SK-MEL-5 (cell line): Measurements from ENCODE around the gene OVCA2. TPM values are rescaled to one million over a fixed set of nuclear protein-coding genes. Genes with fewer than 3 reads are reported as not detected.

ENCODE experiments used
- DNase-seq: peaks from one replicate; pipeline ENCODE4 v3.0.0-alpha.2; 2016; ENCODE audit warnings: low read depth, low spot score
- in situ Hi-C: cut with HindIII; loops from 2 replicates; pipeline ENCODE4 v1.10.0; 2016; ENCODE audit warnings: low sequenced_read_pairs, high pct_unique_total_duplicates, low pct_unique_long_range_greater_than_20kb
- total RNA-seq: library from RNA; depleted of rRNA; stranded (reverse); fragments of >200 nt; shearing (Covaris generic); gene quantifications from 2 replicates; pipeline ENCODE4 v1.2.3, GENCODE V29; 2014

OVCA2 gene
- total RNA-seq, 1 experiment from 2014 or later: 74.9 TPM

DNA sequence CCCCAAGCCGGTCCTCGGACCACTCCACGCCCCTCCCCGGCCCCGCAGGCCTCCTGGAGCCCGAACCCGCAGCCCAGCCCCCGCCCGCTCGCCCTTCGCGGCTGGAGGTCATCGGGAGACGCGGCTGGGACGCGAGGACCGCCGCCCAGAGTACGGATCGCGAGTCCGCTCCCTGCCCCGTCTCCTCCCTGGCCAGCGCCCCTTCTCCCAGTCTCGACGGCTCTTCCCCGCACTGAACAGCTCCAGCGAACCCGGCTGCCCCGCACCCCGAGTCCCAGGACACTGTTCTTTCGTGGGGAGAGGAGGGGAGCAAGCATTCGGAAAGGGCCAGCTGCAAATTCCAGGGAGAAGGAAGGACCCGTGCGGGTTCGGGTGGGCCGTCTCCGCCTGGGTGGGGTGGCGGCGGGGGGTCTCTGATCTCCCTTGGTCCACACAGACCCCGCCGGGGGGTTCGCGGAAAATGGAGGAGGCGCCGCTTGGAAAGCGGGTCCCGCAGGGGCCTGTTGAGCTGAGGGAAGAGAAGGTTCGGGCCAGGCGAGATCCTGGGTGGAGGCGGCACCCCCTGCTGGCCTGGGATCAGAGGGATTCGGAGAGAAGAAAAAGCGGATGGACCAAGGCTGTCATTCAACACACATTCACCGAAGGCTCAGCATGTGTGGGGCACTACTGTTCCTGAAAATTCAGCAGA, 16.1 kb upstream of the OVCA2 start:
- in situ Hi-C loops: no loop called here
- DNase-seq: peak; percentile 81

DNA sequence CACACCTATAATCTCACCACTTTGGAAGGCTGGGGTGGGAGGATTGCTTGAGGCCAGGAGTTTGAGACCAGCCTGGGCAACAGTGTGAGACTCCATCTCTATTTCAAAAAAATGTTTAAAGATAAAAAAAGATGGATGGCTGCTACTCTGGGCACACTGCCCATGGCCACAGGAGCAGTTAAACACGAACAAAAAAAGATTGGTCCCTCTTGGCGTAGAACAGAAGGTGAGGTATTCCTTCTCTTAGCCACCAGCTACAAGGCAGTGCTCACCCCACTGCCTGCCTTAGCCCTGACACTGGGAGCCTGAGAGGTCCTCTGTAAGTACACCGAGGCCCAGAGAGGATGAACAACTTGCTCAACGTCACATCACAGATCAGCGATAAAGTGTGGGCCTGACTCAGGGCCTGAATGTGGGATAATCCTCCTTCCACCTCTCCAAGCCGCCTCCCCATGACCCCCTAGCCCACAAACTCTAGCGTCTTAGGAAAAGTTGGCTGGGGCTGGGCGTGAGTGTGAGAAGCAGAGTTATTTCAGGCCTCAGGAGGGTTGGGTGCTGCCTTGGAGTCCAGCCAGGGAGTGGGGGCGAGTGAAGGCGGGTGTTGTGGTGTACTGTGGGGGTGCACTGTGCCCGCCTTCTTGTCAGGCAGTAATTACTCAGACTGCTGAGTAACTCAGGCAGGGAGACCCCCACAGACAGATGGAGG, 14.1 kb upstream of the OVCA2 start:
- no peak for DNase-seq
- in situ Hi-C loops: no loop called here

DNA sequence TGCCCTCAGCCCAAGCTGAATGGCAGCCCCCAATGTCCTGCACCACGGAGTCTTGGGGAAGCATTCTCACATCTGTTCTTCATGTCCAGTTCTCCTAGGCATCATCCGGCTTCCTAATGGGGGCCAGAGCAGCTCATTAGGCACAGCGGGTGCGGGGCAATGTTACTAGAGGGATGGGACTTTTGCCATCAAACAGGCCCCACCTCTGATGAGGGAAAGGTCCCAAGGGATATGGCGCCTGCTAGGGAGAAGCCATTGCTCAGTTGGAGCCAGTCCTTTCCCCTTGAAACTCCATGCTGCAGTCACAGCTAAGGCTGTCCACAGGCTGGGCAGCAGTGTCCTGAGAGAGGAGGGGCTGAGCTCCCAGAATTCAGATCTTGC, 13.6 kb upstream of the OVCA2 start:
- DNase-seq: no peak
- in situ Hi-C loops: no loop called here

DNA sequence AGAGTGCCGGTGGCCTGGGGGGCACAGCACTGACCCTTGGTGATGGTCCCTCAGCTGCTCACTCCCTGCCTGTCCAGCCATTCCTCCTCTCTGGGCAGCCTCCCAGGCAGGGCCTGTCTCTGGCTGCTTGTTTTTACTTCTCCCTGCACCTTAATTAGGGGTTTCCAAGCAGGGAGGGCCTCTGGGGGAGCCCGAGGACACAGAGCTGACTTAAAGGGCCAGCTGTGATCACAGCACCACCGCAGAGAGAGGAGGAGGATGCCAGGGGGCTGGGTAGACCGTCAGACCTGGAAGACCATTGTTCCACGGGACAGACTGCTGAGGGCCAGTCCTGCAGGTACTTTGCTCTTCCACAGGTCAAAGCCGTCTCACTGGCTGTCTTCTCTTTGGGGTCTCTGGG, 13.1 kb upstream of the OVCA2 start:
- DNase-seq: no peak
- in situ Hi-C loops: no loop called here

DNA sequence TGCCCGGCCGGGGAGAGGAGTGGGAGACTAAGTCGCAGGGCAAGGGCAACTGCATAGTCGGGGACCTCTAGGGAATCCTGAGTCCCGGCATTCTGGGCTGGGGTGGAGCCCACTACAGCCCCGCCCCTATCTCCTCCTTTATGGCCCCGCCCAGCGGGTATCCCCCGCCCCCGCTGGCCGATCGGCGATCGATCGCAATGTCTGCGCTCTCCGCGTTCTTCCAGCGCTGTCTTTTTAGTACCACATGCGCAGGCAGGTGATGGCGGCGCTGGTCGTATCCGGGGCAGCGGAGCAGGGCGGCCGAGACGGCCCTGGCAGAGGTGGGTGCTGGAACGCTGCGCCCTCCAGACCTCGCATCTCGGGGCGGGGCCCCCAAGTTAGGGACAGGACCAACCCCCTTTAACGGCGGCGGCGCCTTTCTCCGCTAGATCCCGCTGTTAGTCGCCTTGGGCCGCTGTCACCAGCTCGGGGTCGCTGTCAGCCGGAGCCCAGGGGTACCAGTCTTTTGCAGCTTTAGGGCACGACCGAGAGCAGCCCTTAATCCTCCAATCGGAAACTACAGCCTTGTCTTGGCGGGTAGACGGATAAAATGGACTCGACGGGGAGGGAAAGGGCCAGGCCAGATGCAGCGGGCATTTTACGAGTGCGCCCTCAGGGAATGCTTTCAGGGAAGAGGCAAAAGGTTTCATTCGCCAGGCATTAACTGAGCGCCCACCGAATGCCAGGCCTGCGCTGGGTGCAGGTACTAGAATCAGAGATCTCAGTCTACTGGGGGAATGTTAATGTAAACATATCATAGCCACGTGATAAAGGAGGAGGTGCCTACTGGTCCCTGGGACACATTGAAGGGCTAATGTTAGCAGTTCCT, 11.7 kb upstream of the OVCA2 start, which contains the start of gene DPH1:
TSS of gene DPH1 (plus strand) at position 243 of the 868 bp plus-strand sequence. CDS start at position 260, 17 bp downstream.
- in situ Hi-C loops: no loop called here
- peak; percentile 92 for DNase-seq

DNA sequence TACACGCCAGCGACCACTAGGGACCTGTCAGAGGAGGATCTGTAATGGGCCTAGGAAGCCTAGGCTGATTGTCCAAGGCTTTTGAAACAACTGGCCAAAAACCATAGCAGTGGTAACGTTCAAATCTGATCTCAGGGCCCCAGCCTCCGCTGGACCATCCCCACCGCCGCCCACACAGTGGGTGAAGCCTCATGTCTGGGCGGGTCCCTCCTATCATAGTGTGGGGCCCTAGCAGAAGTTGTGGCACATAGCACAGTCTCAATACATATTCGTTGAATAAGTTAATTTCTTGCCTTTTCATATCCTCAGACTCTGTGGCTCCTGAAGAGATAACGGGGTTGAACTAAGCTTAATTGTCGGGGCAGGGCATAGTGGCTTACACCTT, 11.1 kb upstream of the OVCA2 start:
- in situ Hi-C loops: no loop called here
- DNase-seq: no peak

DNA sequence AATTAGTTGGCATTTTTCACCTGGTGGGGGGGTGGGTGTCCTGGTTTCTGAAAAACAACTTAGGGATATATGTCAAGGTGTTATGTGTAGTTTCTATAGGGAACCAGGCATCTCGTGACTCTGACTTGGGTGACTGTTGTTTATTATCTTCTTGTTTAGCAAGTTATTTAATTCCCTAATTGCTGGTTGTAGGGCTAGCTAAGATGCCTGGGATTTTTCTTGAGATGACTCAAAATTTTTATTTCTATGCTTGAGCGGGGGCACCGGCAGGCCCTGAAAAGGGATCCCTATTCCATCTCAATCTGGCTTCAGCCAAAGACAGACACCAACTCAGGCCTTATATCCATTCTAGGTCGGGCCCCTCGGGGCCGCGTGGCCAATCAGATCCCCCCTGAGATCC, 8.7 kb upstream of the OVCA2 start:
- no peak for DNase-seq
- in situ Hi-C loops: no loop called here

DNA sequence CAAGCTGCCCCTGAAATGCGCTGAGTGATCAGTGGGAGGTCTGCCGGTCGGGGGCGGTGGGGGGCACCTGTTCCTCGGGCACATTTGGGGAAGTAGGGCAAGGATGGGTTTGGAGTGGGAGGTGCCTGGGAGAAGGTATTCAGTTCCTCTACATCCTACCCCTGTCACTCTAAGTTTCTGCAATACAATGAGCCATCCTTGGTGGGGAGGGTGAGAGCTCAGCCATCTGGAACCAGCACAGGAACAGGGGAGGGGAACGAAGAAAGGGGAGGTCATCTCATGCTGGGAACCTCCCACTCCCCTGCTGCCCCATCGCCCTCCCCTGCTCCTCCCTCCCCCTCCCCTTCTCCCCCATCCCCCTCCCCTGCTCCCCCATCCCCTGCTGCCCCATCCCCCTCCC, 7.7 kb upstream of the OVCA2 start:
- in situ Hi-C loops: no loop called here
- DNase-seq: no peak

DNA sequence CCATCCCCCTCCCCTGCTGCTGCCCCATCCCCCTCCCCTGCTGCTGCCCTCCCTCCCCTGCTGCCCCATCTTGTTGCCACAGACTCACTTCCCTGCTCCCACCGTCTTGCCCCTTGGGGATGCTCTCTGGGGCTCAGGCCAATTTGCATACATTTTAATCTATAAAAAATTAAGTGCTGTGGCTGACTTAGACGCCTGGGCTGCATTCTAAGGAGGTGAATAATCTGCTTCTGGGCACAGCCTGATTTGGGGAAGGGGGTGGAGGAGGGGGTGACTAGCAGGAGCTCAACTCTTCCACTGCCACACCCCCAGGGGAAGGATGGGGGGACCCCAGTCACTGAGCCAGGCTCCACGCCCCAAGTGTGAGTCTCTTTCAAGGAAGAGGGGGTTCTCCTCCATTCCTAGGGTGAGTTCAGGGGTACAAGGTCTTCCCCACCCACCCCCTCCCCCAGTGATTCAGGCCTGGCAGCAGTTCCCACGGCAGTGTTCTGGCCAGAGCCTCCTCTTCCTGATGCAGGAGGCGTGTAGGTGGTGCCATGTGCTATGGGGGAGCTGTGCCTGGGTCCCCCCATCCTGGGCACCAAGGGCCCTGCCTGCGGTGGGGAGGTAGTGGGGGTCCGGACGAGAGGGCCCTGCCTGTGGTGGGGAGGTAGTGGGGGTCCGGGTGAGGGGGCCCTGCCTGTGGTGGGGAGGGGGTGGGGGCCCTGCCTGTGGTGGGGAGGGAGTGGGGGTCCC, 6.8 kb upstream of the OVCA2 start:
- in situ Hi-C loops: no loop called here
- no peak for DNase-seq

DNA sequence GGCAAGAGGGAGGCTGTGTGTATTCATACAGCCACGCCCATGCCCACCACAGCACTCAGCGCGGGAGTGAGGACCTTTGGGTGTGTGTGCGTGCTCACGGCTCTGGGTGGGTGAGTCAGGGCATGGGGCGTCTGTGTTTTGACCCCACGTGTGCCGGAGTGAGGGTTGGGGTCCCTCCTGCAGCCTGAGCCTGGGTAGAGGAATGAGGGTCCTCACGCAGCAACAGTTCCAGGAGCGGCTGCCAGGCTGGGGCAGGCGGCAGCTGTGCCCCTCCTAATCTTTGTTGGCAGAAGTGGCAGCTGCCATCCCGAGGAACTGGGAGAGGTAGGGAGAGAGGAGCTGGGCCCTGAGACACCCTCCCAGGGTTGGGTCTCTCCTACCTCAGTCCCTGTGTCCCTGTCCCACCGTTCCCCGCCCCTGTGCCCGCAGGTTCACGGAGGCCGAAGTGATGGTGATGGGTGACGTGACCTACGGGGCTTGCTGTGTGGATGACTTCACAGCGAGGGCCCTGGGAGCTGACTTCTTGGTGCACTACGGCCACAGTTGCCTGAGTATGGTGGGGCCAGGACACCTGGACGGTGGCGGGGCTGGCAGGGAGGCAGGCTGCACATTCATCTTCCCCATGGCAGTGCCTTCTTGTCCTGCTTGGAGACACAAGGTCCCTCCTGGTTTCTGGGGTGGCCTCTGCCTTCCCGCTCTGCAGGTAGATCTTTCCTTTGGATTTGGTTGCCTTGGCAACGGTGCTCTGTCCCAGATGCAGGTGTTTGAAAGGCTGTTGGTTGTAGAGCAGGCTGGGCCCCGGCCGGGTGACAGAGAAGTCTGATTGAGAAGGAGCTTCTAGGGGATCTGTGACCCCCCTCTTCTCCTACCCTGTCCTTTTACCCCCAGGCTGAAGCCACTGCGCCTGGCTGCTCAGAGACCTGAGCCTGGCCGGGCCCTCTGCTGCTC, 6.0 kb upstream of the OVCA2 start:
- no peak for DNase-seq
- in situ Hi-C loops: no loop called here

DNA sequence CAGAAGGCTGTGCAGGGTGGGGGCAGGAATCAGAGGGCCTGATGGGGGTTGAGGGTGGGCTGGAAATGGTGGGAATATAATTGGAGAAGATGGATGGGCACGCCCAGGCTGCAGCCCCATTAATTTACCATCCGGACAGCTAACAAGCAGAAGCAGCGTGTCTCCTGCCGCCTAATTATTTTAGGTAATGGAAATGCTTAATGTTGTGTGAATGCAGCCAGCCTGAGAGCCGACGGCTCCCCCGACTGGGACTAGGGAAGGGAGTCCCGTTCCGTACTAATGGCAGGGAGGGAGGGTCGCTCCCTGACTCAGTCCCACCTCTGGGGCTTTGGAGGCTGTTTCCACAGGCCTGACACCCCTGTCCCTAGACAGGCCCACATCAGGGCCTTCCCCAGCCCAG, 4.7 kb upstream of the OVCA2 start:
- no peak for DNase-seq
- in situ Hi-C loops: no loop called here

DNA sequence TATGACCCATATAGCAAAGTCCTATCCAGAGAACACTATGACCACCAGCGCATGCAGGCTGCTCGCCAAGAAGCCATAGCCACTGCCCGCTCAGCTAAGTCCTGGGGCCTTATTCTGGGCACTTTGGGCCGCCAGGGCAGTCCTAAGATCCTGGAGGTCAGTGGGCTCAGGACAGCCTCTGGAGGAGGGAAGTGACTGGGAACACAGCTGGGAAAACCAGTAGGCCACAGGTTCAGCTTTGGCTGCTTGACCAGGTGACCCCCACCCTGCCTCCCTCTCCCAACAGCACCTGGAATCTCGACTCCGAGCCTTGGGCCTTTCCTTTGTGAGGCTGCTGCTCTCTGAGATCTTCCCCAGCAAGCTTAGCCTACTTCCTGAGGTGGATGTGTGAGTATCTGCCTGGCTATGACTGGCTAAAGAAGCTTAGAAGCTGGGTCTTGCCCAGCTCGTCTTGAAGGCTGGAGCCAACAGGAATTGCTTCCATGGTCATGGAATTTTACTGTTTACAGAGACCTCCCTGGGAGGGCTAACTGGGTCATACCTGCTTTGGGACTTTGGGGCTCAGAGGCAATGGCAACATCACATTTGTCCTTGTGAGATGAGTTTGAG, 1.5 kb upstream of the OVCA2 start:
- in situ Hi-C loops: no loop called here
- DNase-seq: no peak

DNA sequence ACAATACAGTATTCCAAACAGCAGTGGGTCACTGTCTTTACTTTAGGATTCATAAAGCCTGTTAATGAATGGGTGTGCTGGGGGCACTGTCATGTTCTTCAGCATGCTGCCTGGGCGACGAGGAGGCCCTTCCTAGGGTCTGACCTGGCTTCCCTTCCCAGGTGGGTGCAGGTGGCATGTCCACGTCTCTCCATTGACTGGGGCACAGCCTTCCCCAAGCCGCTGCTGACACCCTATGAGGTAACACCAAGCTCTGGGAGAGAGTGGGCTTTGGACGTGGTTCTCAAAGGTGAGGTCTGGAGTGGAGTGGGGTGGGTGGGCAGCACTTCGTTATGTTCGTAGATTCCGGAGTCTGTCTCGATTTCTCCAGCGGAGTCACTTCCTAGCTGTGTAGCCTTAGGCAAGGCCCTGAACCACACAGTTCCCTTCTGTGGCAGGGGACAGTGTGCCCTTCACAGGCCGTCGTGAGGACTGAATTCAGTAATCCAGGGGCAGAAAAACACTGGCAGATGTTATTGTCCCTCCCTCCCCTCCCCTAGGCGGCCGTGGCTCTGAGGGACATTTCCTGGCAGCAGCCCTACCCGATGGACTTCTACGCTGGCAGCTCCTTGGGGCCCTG, 771 bp upstream of the OVCA2 start:
- in situ Hi-C loops: no loop called here
- DNase-seq: no peak

DNA sequence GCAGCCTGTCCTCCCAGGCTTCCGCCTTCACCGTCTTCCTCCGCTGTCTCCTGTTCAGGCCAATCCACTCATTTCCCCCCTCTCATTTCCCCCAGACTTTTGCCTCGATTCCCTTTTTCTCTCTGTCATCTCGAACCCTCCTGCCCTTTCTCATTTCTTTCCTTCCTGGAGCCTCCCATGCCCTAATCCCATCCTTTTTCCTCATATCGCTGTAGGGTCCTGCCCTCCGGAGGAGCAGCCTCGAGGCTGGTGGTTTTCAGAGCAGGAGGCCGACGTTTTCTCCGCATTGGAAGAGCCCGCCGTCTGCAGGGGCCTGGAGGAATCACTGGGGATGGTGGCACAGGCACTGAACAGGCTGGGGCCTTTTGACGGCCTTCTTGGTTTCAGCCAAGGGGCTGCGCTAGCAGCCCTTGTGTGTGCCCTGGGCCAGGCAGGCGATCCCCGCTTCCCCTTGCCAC, 597 bp downstream of the OVCA2 start:
- peak; percentile 26 for DNase-seq
- in situ Hi-C loops: no loop called here

DNA sequence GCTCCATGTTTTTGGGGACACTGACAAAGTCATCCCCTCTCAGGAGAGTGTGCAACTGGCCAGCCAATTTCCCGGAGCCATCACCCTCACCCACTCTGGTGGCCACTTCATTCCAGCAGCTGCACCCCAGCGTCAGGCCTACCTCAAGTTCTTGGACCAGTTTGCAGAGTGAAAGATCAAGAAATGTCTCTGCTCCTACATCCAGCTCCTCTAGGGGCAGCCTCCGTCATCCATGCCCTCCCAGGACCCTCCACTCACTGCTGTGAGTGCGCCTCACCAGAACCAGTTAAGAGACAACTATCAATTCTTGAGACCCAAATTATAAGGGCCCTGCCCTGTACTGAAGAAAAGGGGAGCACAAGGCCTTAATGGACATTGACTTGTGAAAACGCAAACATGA, 1.1 kb downstream of the OVCA2 start:
- in situ Hi-C loops: no loop called here

DNA sequence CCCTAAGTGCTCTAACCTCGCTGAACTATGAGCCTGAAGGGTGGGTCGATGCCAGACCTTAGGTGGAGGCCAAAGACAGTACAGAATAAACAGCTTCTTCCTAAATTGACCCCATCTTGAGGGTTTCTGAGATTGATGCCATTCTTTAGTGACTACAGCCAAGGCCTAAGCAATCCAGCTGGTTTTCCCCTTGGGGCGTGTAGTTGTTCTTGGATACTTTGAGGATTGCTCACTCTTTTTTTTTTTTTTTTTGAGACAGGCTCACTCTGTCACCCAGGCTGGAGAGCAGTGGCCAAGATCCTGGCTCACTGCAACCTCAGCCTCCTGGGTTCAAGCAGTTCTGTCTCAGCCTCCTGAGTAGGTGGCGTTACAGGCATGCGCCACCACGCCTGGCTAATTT, 2.0 kb downstream of the OVCA2 start:
- DNase-seq: peak; percentile 24
- in situ Hi-C loops: no loop called here

More for the DNA sequence above, 1.1 kb downstream of the OVCA2 start:
- peak; percentile 26 for DNase-seq
